A673 (cell line): ENCODE results near the gene THOC1. TPM values are rescaled to one million over a fixed set of nuclear protein-coding genes. Genes with fewer than 3 reads are reported as not detected.
A peak's percentile ranks its signal among the peaks of the same experiment; 100 is the strongest.

Experiments
- BruUV-seq: library from RNA; stranded (reverse); fragments of 400-500 nt; replicated peaks from 2 replicates; lab custom pipeline; 2021; lab: Mats Ljungman, UMichigan
- CTCF ChIA-PET: fragments of 300-600 bp; sonication (Branson Sonifier 250); formaldehyde crosslinking; loops from one replicate; lab custom pipeline; 2022; ENCODE audit warnings: antibody characterized with exemption; lab: Charles Lee
- POLR2A ChIA-PET: fragments of 300-600 bp; sonication (Branson Sonifier 250); formaldehyde crosslinking; loops from one replicate; lab custom pipeline; 2022; ENCODE audit warnings: antibody characterized with exemption; ENCODE audit not compliant: low non-redundant PET; lab: Charles Lee
- DNase-seq: peaks from one replicate; pipeline ENCODE4 v3.0.0-alpha.2; 2015; ENCODE audit warnings: low spot score
- H3K27ac ChIP-seq: fragments of 200-600 bp; sonication (generic); 2 replicates; pipeline ENCODE4 v1.5.1; 2016; ENCODE audit warnings: mixed run types, low read depth, mild to moderate bottlenecking, mixed read lengths, antibody characterized with exemption, low read length; ENCODE audit not compliant: poor library complexity, severe bottlenecking
- H3K27me3 ChIP-seq: fragments of 200-600 bp; sonication (generic); replicated peaks from 2 replicates; pipeline ENCODE4 v1.6.1; 2017; ENCODE audit warnings: mixed run types, low read depth, mild to moderate bottlenecking, mixed read lengths, antibody characterized with exemption, low read length; ENCODE audit not compliant: insufficient read depth, poor library complexity
- H3K36me3 ChIP-seq: fragments of 200-600 bp; sonication (generic); 2 replicates; pipeline ENCODE4 v1.6.1; 2016; ENCODE audit warnings: mixed run types, mild to moderate bottlenecking, mixed read lengths, antibody characterized with exemption, low read length; ENCODE audit not compliant: insufficient read depth, poor library complexity, severe bottlenecking
- H3K4me1 ChIP-seq: fragments of 200-600 bp; sonication (generic); 2 replicates; pipeline ENCODE4 v1.6.1; 2017; ENCODE audit warnings: mixed run types, mild to moderate bottlenecking, mixed read lengths, antibody characterized with exemption, low read length; ENCODE audit not compliant: insufficient read depth, poor library complexity, severe bottlenecking
- H3K4me3 ChIP-seq: fragments of 200-600 bp; sonication (generic); 2 replicates; pipeline ENCODE4 v1.5.1; 2016; ENCODE audit warnings: low read depth, mixed run types, mild to moderate bottlenecking, mixed read lengths, low read length; ENCODE audit not compliant: poor library complexity, severe bottlenecking
- H3K9me3 ChIP-seq: fragments of 200-600 bp; sonication (generic); 2 replicates; pipeline ENCODE4 v1.6.1; 2016; ENCODE audit warnings: mixed run types, low read depth, mild to moderate bottlenecking, mixed read lengths, antibody characterized with exemption, low read length; ENCODE audit not compliant: poor library complexity, severe bottlenecking
- EZH2 ChIP-seq: fragments of 200-600 bp; sonication (generic); IDR thresholded peaks from 2 replicates; pipeline ENCODE4 v1.6.1; 2017; ENCODE audit warnings: borderline replicate concordance, low read depth, mild to moderate bottlenecking, mixed read lengths, antibody characterized with exemption, low read length; ENCODE audit not compliant: poor library complexity, severe bottlenecking
- intact Hi-C: fragments of 100-400 bp; cut with micrococcal nuclease; formaldehyde crosslinking; loops from one replicate; pipeline ENCODE4 v1.10.0; 2022; ENCODE audit not compliant: unreplicated experiment
- total RNA-seq: library from RNA; stranded (reverse); gene quantifications from 2 replicates; pipeline ENCODE4 v1.2.3, GENCODE V29; 2021
- TF ChIP-seq, protein P1 (sequence below): fragments of 300-800, 200-600 bp; sonication (generic); conservative IDR thresholded peaks from 2 replicates; pipeline ENCODE4 v1.5.1; 2017; ENCODE audit warnings: low read depth, mild to moderate bottlenecking, antibody characterized with exemption, low read length, moderate library complexity, mixed read lengths

THOC1 gene
- total RNA-seq, 1 experiment from 2014 or later = 76.7 TPM

DNA sequence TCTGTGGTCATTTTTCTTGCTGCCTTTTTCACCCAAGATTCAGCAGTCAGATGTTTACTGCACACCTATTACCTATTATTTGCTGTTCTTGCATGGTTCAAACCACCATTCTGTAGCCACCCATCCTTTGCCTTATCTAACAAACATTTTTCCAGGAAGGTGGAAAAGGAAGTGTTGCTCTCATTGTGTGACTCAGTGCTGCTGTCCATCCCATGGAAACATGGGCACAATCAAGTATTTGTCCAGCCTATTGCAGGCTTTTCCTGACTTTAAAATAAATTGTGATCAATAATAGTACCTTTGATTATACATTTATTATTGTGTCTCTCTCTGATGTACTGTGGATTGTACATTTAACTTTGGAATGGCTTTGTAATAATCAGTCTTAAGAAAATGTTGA lies 56.3 kb downstream of the THOC1 start:
- DNase-seq = no peak
- Histone ChIP-seq H3K4me3 (no peak overlapping the region), H3K36me3 (peaks cover 63% of the 10 kb centered on the region), H3K4me1 (no peaks in the 10 kb centered on the region), H3K27me3 (no peaks in the 10 kb centered on the region), H3K27ac (no peak overlapping the region), H3K9me3 (no peaks in the 10 kb centered on the region)
- POLR2A ChIA-PET = no interaction called here
- BruUV-seq = TSS peak; percentile 59
- intact Hi-C loops = no loop called here
- CTCF ChIA-PET = no interaction called here
- no peak for TF ChIP-seq EZH2
- TF ChIP-seq, protein P1, sequence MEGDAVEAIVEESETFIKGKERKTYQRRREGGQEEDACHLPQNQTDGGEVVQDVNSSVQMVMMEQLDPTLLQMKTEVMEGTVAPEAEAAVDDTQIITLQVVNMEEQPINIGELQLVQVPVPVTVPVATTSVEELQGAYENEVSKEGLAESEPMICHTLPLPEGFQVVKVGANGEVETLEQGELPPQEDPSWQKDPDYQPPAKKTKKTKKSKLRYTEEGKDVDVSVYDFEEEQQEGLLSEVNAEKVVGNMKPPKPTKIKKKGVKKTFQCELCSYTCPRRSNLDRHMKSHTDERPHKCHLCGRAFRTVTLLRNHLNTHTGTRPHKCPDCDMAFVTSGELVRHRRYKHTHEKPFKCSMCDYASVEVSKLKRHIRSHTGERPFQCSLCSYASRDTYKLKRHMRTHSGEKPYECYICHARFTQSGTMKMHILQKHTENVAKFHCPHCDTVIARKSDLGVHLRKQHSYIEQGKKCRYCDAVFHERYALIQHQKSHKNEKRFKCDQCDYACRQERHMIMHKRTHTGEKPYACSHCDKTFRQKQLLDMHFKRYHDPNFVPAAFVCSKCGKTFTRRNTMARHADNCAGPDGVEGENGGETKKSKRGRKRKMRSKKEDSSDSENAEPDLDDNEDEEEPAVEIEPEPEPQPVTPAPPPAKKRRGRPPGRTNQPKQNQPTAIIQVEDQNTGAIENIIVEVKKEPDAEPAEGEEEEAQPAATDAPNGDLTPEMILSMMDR = no peak

DNA sequence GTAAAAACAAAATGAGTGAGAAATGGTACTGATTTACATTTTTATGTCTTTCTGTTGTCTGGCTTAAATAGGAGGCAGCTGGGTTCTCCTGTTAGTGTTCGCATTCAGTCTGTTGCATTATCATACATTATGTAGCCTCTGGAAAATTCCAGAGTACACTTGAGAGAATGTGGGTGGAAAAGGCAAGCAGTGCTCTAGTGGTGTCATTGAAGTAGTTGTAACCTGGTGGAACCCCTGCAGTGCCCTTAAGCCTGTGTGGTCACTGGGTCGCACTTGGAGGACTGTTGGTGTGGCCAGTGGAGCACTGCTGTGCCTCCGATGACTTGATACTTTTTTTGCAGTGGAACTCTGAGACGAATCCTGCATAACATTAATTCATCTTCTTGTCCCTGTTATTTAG lies 57.1 kb downstream of the THOC1 start:
- TF ChIP-seq EZH2 = no peak
- TF ChIP-seq, protein P1 = no peak
- CTCF ChIA-PET = no interaction called here
- Histone ChIP-seq H3K27me3 (no peaks in the 10 kb centered on the region), H3K9me3 (no peaks in the 10 kb centered on the region), H3K27ac (no peak overlapping the region), H3K4me3 (no peak overlapping the region), H3K4me1 (no peaks in the 10 kb centered on the region), H3K36me3 (peaks cover 66% of the 10 kb centered on the region)
- POLR2A ChIA-PET = no interaction called here
- no TSS peak for BruUV-seq
- DNase-seq = no peak
- intact Hi-C loops = no loop called here

- Histone ChIP-seq H3K27ac (no peak overlapping the region), H3K9me3 (no peaks in the 10 kb centered on the region), H3K4me3 (no peak overlapping the region), H3K4me1 (no peaks in the 10 kb centered on the region), H3K36me3 (peaks cover 66% of the 10 kb centered on the region), H3K27me3 (no peaks in the 10 kb centered on the region)
- DNase-seq = no peak
- POLR2A ChIA-PET = no interaction called here
- BruUV-seq = no TSS peak
- CTCF ChIA-PET = no interaction called here
- intact Hi-C loops = no loop called here
- TF ChIP-seq, protein P1 = no peak
- no peak for TF ChIP-seq EZH2
Measured at GRCh38 chr18:210075-210474, 57.8 kb downstream of the THOC1 start.
